Activated CD8-positive, alpha-beta memory T cell treated with anti-CD3 and anti-CD28 coated beads, Interleukin-2, amount 50 U/mL, for 24 hours (primary cell): ENCODE results near the gene TMEM270.
A peak's percentile ranks its signal among the peaks of the same experiment; 100 is the strongest.
"Not testable (repeated sequence)": the region's sequence is repeated elsewhere in the genome, so short reads cannot be mapped to it uniquely, and the experiment has no call there.

Experiments used
- DNase-seq: peaks from one replicate; pipeline ENCODE4 v3.0.0-alpha.2; 2020; ENCODE audit errors: extremely low read depth

TMEM270 gene

DNA sequence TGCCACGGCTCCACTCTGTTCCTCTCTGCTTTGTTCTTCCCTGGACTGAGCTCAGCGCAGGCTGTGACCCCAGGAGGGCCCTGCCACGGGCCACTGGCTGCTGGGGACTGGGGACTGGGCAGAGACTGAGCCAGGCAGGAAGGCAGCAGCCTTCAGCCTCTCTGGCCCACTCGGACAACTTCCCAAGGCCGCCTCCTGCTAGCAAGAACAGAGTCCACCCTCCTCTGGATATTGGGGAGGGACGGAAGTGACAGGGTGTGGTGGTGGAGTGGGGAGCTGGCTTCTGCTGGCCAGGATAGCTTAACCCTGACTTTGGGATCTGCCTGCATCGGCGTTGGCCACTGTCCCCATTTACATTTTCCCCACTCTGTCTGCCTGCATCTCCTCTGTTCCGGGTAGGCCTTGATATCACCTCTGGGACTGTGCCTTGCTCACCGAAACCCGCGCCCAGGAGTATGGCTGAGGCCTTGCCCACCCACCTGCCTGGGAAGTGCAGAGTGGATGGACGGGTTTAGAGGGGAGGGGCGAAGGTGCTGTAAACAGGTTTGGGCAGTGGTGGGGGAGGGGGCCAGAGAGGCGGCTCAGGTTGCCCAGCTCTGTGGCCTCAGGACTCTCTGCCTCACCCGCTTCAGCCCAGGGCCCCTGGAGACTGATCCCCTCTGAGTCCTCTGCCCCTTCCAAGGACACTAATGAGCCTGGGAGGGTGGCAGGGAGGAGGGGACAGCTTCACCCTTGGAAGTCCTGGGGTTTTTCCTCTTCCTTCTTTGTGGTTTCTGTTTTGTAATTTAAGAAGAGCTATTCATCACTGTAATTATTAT is 28.9 kb upstream of the TMEM270 start:
- no peak for DNase-seq

DNA sequence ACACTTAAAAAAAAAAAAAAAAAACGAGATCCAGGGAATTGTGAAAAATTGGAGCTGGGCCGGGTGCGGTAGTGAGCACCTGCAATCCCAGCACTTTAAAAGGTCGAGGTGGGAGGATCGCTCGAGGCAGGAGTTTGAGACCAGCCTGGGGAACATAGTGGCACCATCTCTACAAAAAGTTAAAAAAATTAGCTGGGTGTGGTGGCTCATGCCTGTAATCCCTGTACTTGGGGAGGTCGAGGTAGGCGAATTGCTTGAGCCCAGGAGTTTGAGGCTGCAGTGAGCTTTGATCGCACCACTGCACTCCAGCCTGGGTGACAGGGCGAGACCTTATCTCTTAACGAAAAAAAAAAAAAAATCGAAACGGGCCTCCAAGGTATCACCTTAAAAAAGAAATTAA is 28.2 kb upstream of the TMEM270 start:
- DNase-seq = no peak

DNA sequence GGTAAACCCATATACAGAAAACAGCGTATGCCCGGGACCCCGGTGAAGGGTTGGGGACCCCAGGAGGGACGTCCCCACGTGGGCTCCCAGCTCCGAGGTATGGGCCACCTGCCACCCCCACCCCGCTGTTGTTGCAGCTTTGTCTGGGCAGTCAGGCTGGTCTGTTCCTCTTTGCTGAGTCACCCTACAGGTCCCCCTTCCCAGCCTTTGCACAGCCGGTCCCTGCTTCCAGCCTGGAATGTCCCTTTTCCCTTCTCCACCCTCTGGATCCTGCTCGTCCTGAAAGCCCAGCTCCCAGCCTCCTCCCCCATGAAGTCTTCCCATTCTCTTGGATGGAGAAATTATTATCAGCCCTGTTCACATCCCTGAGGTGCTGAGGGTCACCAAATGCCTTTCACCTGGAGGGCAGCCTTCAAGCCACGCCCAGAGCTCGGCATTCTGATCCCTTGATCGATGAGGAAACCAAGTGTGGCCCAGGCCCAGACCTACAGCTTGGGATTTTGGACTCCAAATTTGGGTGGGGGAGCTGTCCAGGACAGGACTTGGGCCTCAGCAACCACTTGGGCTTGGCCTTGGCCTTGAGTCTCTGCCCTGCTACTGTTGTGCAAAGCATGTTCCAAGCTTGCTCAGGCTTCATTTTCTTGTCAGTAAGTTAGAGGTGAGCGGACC is 27.6 kb upstream of the TMEM270 start:
- DNase-seq = no peak

DNA sequence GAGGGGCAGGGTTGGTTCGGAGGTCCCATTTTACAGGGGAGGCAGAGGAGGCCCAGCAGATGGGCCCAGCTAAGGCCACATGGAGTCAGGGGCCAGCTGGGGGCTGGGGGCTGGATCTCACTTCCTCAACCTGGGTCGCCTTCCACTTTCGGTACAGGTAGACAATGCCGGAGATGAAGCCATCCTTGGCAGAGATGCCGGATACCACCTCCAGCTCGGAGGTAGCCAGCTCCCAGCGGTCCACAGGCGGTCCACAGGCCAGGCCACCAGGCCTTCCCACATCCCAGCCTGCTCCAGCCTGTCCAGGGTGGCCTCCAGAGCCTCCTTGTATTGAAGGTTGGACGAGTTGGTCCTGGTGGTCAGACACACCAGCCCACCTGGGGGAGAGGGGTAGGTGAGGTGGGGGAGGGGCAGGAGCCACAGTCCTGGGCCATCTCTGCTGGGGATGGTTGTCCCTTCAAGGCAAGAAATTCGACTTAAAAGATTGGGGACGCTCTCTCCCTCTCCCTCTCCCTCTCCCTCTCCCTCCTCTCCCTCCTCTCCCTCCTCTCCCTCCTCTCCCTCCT is 26.2 kb upstream of the TMEM270 start:
- DNase-seq = no peak

DNA sequence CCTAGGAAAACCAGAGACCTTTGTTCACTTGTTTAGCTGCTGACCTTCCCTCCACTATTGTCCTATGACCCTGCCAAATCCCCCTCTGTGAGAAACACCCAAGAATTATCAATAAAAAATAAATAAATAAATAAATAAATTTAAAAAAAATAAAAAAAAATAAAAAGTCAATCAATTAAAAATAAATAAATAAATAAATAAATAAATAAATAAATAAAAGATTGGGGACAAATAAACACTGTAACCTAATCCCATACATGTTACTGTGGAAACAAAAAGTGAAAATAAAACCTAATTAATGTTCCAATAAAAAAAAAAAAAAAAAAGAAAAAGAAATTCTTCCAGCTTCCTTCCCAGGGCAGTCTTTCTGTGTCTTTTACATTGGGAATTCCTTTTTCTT is 23.8 kb upstream of the TMEM270 start:
- not testable (repeated sequence) for DNase-seq

DNA sequence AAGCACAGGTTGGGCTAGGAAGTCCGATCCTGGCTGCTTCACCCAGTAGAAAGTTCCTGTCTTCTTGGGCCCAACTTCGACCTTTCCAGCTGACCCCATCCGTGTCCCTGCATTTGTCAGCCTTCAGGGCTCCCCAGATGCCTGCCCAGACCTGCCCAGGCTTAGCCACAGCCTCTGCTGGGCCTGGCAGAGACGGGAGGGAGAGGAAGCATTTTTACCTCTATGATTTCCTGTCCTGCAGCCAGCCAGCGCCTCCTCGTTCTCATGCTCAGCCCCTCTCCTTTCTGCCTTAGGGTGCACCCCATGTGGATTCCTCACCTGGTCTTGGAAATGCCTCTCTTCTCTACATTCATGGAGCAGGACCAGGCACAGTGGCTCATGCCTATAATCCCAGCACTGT is 22.3 kb upstream of the TMEM270 start:
- no peak for DNase-seq

DNA sequence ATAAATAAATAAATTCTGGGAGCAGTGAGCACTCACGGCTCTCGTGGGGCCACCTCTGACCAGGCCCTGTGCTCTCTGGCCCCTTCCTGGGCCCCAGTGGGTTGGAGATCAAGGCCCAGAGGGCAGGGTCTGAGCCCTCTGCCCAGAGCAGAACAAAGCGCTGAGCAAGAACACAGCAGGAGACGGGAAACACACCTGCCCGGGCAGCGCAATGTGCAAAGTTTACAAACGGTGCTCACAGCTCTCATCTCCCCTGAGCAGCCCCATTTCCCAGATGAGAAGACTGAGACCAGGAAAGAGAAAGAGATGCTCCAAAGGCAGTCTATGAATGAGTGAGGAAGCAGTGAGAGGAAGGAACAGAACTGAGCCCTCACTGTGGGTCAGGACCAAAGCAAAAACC is 21.7 kb upstream of the TMEM270 start:
- no peak for DNase-seq

DNA sequence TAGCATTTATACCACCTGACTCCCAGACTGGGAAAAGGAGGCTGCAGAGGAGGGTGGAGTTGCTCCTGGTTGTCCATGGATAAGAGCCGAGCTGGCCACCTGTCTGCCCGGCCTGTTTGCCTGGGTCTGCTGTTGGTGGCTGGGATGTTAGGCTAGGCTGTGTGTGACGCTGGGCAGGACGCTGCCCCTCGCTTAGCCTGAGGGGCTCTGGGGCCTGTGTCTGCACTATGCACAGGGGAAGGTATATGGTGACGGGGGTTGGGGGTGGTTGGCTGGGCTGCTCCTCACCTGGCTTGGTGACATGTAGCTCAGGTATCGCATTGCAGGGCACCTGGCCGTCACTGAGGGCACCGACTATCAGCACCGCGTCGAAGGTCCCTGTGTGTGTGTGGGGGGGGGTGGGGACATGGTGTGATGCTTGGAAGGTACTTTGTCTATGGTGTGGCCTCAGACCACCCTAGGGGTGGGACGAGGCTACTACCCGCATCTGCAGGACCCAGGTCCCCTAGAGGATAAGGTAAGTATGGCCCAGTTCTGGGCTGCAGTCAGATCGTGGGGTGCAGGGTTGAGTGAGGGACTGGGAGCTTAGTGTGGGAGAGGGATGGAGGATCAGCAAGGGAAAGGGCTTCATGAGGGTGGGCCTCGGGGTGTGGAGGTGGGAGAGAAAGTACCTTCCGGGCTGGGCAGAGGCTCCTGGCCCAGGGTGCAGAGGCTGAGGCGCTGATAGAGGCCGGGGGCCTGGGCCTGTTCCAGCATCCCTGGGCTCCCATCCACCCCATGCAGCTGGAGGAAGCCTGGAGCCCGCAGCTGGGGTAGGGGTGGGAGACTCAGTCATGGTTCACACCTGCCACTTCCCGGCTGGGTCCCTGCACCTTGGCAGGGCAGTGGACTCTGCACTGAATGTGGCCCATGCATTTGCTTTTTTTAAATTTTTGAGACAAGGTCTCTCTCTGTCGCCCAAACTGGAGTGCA is 20.9 kb upstream of the TMEM270 start:
- DNase-seq = no peak

DNA sequence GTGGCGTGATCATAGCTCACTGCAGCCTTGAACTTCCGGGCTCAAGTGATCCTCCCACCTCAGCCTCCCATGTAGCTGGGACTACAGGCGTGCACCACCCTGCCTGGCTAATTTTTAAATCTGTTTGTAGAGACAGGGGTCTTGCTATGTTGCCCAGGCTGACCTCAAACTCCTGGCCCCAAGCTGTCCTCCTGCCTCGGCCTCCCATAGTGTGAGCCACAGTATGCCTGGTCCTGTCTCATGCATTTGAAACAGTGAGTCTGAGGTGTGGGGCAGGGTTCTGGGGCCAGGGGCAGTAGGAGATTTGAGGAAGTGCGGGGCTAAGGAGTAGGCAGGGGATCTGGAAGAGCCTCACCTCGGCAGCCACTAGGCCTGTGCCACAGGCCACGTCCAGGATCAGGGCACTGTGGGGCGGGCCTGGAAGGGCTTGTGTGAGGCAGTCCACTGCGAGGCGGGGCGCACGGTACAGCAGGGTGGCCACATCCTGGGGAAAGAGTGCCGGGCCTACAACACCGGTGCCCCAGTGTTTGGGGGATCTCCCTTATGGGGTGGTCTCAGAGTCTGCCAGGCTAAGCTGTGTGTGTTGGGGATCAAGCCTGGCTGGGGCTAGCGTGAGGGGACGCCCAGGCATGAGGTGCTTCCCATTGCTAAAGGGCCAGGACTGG is 20.1 kb upstream of the TMEM270 start:
- no peak for DNase-seq

DNA sequence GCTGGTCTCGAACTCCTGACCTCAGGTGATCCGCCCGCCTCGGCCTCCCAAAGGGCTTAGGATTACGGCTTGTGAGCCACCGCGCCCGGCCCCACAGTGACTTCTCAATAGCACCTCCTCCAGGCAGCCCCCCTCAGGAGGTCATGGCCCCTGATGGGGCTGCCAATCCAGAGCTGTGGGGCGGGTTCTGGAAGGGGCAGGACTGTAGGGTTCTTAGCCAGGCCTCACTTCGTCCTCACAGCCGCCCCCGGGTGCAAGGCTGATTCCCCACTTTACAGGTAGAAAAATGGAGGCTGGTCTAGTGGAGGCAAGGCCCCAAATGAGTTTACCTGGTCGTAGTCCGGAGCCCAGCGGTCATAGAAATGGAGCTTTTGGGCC is 19.3 kb upstream of the TMEM270 start:
- DNase-seq = no peak

DNA sequence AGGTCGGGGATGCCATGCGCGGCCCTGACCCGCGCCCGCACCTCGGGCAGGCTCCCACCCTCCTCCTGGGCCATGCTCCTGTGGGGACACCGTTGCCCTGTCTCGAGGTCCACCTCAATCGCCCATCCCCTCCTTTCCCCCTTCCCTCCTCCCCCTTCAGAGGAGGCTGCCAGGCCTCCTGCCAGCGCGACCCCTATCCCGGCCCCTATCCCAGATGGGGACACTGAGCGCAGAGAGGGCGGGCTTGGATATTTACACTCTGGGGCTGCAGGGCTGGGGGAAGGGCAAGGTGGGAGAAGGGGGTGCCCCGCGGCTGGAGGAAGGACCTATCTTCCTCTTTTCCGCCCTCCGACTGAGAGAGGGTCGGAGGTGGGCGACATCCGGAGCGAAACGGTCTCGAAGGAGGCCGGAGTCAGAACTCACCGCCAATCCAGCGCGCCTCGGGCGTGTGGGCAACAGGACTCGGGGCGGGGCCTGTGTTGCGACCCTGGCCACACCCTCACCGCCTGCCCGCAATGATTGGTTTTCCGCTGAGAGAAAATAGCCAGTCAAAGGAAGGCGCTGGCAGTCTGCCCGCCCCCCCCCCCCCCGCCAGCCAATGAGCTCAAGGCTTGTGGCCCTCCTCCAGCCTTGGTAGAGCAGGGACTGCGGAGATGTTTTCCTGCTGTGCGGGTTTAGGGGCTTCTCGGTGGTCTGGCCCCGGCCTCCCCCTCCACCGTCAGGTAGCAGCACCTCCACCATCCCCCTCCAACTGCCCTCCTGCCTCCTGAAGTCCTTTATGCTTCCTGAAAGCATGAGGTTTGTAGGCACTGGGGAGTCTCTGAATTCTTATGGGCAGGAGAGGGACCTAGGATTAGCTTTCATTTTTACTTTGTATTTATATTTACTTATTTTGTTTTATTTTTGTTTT is 18.6 kb upstream of the TMEM270 start, which contains the start of gene METTL27:
Gene METTL27 (minus strand): TSS at position 450 of the 910 bp plus-strand sequence. CDS start 376 bp downstream, at position 74.
- peak; percentile 81 for DNase-seq

DNA sequence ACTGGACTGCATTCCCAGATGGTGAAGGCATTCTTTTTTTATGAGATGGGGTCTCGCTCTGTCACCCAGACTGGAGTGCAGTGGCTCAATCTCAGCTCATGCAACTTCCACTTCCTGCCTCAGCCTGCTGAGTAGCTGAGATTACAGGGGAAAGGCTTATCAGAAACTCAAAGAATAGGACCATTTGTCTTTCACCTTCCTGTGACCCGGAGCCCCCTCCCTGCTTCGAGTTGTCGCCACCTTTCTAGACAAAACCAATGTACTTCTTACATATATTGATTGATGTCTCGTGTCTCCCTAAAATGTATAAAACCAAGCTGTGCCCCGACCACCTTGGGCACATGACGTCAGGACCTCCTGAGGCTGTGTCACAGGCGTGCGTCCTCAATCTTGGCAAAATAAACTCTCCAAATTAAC is 16.8 kb upstream of the TMEM270 start:
- no peak for DNase-seq

DNA sequence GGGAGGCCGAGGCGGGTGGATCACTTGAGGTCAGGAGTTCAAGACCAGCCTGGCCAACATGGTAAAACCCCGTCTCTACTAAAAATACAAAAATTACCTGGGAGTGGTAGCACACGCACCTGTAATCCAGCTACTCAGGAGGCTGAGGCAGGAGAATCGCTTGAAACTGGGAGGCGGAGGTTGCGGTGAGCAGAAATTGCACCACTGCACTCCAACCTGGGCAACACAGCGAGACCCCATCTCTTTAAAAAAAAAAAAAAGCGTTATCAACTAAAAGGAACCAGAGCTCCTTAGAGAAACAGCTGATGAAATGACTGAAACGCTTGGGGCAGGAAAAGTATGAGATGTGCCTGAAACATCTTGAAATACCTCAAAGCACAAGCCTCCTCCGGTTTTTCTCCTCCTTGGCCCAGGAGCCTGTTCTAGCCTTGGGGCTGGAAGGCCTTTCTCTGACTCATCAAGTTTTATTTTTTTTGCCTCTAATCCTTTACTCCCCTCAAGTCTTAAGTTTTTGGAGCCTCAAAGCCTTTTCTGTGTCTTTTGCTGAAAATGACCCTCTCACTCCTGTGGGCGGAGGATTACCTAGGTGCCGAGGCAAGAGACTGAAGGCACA is 16.0 kb upstream of the TMEM270 start:
- DNase-seq = no peak

DNA sequence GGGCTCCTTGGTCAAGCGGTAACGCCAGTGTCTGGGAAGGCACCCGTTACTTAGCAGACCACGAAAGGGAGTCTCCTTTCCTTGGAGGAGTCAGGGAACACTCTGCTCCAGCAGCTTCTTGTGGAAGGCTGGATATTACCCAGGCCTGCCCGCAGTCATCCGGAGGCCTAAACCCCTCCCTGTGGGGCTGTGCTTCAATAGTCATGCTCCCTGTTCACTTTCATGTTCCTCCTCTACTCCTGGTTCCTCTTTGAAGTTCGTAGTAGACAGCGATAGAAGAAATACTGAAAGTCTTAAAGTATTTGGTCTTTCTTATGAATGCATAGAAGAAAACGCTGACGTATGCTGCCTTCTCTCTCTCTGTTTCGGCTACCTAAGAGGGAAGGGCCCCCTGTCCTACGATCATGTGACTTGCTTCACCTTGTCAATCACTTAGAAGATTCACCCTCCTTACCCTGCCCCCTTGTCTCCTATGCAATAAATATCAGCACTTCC is 15.2 kb upstream of the TMEM270 start:
- DNase-seq = not testable (repeated sequence)

DNA sequence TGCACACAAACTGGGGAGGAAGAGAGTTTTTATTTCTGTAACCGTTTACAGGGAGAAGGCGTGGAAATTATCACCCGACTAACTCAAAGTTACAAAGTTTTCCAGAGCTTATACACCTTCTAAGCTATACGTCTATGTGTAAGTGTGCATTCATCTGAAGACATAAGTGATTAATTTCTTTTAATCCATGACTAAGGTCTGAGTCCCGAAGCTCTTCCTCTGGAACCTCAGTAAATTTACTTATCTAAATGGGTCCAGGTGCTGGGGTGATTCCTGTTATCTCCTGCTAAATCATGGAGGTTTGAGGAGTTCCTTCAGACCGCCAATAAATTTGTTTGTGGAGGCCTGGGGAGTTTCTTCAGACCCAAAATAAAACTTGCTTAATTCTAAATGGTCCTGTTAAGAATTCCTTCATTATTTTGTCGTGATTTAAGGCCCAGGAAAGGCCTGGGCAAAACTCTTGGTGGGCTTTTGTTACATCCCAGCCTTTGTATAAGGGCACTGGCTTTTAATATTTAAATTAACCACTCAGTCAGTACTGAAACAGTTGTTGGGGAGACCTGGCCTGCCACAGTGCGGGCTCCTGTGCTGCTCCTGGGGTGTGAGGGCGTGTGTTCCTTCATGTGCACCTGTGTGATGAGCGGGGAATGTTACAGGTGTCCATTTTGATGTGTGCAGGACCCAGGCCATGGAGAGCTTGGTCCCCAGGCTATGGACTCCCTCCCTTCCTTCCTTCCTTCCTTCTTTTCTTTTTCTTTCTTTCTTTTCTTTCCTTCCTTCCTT is 12.8 kb upstream of the TMEM270 start:
- no peak for DNase-seq

DNA sequence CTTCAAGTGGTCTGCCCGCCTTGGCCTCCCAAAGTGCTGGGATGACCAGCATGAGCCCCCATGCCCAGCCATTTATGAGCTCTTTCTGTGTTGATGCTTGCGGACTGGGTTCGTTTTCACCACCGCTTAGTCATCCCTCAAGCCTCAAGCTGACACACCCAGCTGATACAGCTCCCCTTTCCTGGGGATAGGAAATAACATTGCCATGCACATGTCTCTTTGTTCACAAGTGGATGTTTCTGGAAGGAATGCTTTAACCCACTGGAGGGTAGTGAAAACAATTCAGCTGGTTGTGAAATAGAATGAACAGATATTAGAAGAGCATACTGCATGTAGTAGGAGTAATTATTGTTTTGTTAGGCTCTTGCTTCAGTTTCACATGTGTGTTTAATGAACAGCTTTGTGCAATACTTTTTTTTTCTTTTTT is 10.2 kb upstream of the TMEM270 start:
- no peak for DNase-seq

DNA sequence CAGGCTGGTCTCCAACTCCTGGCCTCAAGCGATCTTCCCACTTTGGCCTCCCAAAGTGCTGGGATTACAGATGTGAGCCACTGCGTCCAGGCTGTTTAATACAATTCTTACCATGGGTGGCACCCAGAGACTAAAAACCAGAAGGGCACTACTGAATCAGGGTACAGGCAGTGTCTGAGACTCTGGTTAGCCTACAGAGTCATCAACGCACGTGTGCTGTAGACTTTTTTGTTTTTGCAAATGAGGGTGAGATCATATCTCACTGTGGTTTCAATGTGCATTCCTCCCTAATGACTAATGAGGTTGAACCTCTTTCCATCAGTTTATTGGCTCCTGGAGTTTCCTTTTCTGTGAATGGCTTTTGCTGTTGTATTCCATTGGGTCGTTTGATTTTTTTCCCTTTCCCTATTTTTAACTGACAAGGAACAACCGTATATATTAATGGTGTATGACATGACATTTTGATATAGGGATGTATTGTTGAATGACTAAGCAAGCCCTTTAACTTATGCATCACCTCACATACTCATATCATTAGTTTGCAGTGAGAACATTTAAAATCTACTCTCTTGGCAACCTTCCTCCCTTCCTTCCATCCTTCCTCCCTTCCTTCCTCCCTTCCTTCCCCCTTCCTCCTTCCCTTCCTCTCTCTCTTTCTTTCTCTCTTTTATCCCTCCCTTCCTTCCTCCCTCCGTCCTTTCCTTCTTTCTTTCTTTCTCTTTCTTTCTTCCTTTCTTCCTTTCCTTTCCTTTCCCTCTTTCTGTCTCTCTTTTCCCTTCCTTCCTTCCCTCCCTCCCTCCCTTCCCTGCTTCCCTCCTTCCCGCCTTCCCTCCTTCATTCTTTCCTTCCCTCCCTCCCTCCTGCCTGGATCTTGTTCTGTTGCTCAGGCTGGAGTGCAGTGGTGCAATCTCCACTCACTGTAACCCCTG is 9.3 kb upstream of the TMEM270 start:
- no peak for DNase-seq

DNA sequence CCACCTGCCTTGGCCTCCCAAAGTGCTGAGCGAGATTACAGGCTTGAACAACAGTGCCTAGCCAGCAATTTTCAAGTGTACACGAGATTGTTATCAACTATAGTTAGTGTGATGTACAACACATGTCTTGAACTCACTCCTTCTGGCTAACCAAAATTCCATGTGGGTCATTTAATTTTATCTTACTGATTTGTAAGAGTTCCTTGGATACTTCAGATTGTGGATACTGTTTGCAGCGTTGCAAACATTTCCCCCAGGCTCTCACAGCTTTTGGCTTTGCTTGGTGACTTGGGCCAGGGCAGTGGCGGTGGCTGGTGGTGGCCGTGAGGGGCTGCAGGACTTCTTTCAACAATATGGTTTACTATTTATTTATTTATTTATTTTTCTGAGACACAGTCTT is 8.5 kb upstream of the TMEM270 start:
- DNase-seq = no peak
